SK-N-SH (cell line): ENCODE data around the gene KRT16. TPM values are rescaled to one million over a fixed set of nuclear protein-coding genes. Genes with fewer than 3 reads are reported as not detected.
"Not testable (repeated sequence)": the region's sequence is repeated elsewhere in the genome, so short reads cannot be mapped to it uniquely, and the experiment has no call there.

Experiments used
- CTCF ChIA-PET: fragments of 300-600, 350-600 bp; formaldehyde crosslinking; extraction: SDS; loops from one replicate; lab custom pipeline; 2021; lab: Yijun Ruan, JAX
- POLR2A ChIA-PET: fragments of 350-600 bp; sonication (Branson Sonifier 250); formaldehyde crosslinking; extraction: SDS; loops from one replicate; lab custom pipeline; 2020; ENCODE audit warnings: antibody characterized with exemption, inconsistent platforms; lab: Yijun Ruan, JAX
- DNase-seq: peaks from one replicate; pipeline ENCODE4 v3.0.0; 2012
- H2AFZ ChIP-seq: fragments of 200-600 bp; sonication (generic); 2 replicates; pipeline ENCODE4 v1.8.1; 2016; ENCODE audit warnings: antibody characterized with exemption, mild to moderate bottlenecking, low read depth
- H3F3A ChIP-seq: fragments of 200-600 bp; sonication (generic); replicated peaks from 2 replicates; pipeline ENCODE3; 2016; ENCODE audit warnings: antibody characterized with exemption, mild to moderate bottlenecking; ENCODE audit not compliant: insufficient read depth
- H3K27ac ChIP-seq, 2 experiments: fragments of 200-500 bp in 1 of 2; fragments of 200-600 bp in 1 of 2; sonication (Bioruptor generic) in 1 of 2; sonication (generic), shearing (Covaris generic) in 1 of 2; 2 replicates each; pipeline versions ENCODE4 v1.5.1 to v1.6.1; 2014 to 2016; ENCODE audit warnings: low read depth in 2 of 2, inconsistent platforms in 1 of 2, low read length in 1 of 2, mild to moderate bottlenecking in 1 of 2, mixed read lengths in 1 of 2
- H3K27me3 ChIP-seq: fragments of 200-600 bp; sonication (generic), shearing (Covaris generic); 2 replicates; pipeline ENCODE4 v1.6.1; 2016; ENCODE audit warnings: mixed run types; ENCODE audit not compliant: insufficient read depth
- H3K36me3 ChIP-seq, 2 experiments: fragments of 200-500 bp in 1 of 2; fragments of 200-600 bp in 1 of 2; sonication (Bioruptor generic) in 1 of 2; sonication (generic) in 1 of 2; replicated peaks in 1 of 2; 2 replicates each; pipeline versions ENCODE3 to v1.5.1; 2014 to 2016; ENCODE audit warnings: low read length in 1 of 2, mild to moderate bottlenecking in 1 of 2; ENCODE audit not compliant: insufficient read depth in 2 of 2, control insufficient read depth in 1 of 2
- H3K4me1 ChIP-seq, 2 experiments: fragments of 200-500 bp in 1 of 2; fragments of 200-600 bp in 1 of 2; sonication (Bioruptor generic) in 1 of 2; sonication (generic), shearing (Covaris generic) in 1 of 2; 2 replicates each; pipeline versions ENCODE4 v1.5.1 to v1.6.1; 2014 to 2016; ENCODE audit warnings: low read depth in 1 of 2, low read length in 1 of 2, mixed run types in 1 of 2; ENCODE audit not compliant: insufficient read depth in 2 of 2, control insufficient read depth in 1 of 2
- H3K4me2 ChIP-seq: fragments of 200-600 bp; sonication (generic), shearing (Covaris generic); 2 replicates; pipeline ENCODE4 v1.6.1; 2017; ENCODE audit warnings: mixed run types
- H3K4me3 ChIP-seq, 2 experiments: fragments of 200-500 bp in 1 of 2; fragments of 200-600 bp in 1 of 2; sonication (Bioruptor generic) in 1 of 2; sonication (generic), shearing (Covaris generic) in 1 of 2; 2 replicates each; pipeline versions ENCODE4 v1.5.1 to v1.8.1; 2014 to 2016; ENCODE audit warnings: low read depth in 2 of 2, inconsistent platforms in 1 of 2, low read length in 1 of 2, mild to moderate bottlenecking in 1 of 2, mixed read lengths in 1 of 2, moderate library complexity in 1 of 2
- H3K79me2 ChIP-seq: fragments of 200-600 bp; sonication (generic); 2 replicates; pipeline ENCODE4 v1.8.1; 2017; ENCODE audit warnings: mild to moderate bottlenecking; ENCODE audit not compliant: insufficient read depth
- H3K9ac ChIP-seq: fragments of 200-600 bp; sonication (generic); 2 replicates; pipeline ENCODE4 v1.6.1; 2017; ENCODE audit warnings: mixed run types
- H3K9me2 ChIP-seq: fragments of 200-600 bp; sonication (generic); 2 replicates; pipeline ENCODE4 v1.6.1; 2017; ENCODE audit warnings: mixed run types
- H3K9me3 ChIP-seq: fragments of 200-600 bp; sonication (generic); 2 replicates; pipeline ENCODE4 v1.6.1; 2017; ENCODE audit warnings: mixed run types, mild to moderate bottlenecking, moderate library complexity
- H4K20me1 ChIP-seq: fragments of 200-600 bp; sonication (generic); 2 replicates; pipeline ENCODE4 v1.6.1; 2017; ENCODE audit warnings: mild to moderate bottlenecking, mixed run types; ENCODE audit not compliant: insufficient read depth
- EZH2phosphoT487 ChIP-seq: fragments of 200-600 bp; sonication (generic); IDR thresholded peaks from 2 replicates; pipeline ENCODE4 v1.6.1; 2017; ENCODE audit warnings: low read depth, mixed run types, mild to moderate bottlenecking, antibody characterized with exemption, moderate library complexity, borderline replicate concordance
- FOSL2 ChIP-seq: IDR thresholded peaks from 2 replicates; pipeline ENCODE4 v1.4.0; 2012; ENCODE audit warnings: low read depth, mild to moderate bottlenecking, moderate library complexity, borderline replicate concordance
- FOXM1 ChIP-seq: IDR thresholded peaks from 2 replicates; pipeline ENCODE4 v1.4.0; 2012; ENCODE audit warnings: low read depth, mild to moderate bottlenecking
- GATA2 ChIP-seq: sonication (generic); formaldehyde crosslinking; IDR thresholded peaks from 2 replicates; pipeline ENCODE4 v1.5.0; 2020; ENCODE audit warnings: mild to moderate bottlenecking, missing genetic modification reagents
- JUND ChIP-seq: IDR thresholded peaks from 2 replicates; pipeline ENCODE4 v1.4.0; 2012
- NFIC ChIP-seq: IDR thresholded peaks from 2 replicates; pipeline ENCODE4 v1.4.0; 2012; ENCODE audit warnings: borderline replicate concordance
- POLR2AphosphoS5 ChIP-seq: IDR thresholded peaks from 2 replicates; pipeline ENCODE4 v1.6.1; 2012; ENCODE audit warnings: low read depth, low read length
- RAD21 ChIP-seq: IDR thresholded peaks from 2 replicates; pipeline ENCODE4 v1.6.1; 2012; ENCODE audit warnings: mild to moderate bottlenecking, low read length
- TAF1 ChIP-seq: IDR thresholded peaks from 2 replicates; pipeline ENCODE4 v1.6.1; 2012; ENCODE audit warnings: low read depth, mild to moderate bottlenecking, low read length, moderate library complexity, borderline replicate concordance
- TCF12 ChIP-seq: IDR thresholded peaks from 2 replicates; pipeline ENCODE4 v1.4.0; 2012
- WGBS: methylation state at CpG from one replicate; pipeline ENCODE4 v1.1.6; 2017; ENCODE audit warnings: low lambda C conversion rate; 5-methylcytosine and 5-hydroxymethylcytosine counted together
- polyA plus RNA-seq, 3 experiments: library from polyadenylated mRNA; depleted of rRNA; stranded (reverse); fragments of >200 nt; gene quantifications; 2 replicates each; pipeline ENCODE4 v1.2.3, GENCODE V29; 2012
- TF ChIP-seq, protein P1 (sequence below): IDR thresholded peaks from 2 replicates; pipeline ENCODE4 v1.4.0; 2012; ENCODE audit warnings: low read depth
- TF ChIP-seq, protein P2 (sequence below): IDR thresholded peaks from 2 replicates; pipeline ENCODE4; 2012

The KRT16 gene
- polyA plus RNA-seq, 1 of the 3 experiments (the other 2 are of a cell fraction), result not detected

DNA sequence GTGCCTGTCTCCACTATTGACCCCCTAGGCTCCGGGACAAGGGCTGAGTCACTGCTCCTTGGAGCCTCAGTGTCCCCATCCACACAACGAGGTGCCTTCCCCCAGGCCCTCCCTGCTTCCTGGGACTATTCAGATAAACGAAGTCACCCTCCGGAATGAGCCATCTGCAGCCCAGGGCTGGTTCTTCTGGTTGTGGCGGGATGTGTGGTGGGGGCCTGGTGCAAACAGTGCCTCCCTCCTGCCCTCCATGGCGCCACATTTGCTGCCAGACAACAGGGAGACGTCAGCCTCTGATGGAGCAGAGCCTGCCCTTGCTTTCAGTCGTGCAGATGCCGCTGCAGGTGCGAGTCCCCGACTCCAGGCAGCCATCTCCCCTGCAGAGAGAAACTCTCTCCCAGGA, 5.1 kb upstream of the KRT16 start:
- POLR2A ChIA-PET, result interaction anchor here (1.0 kb wide), 1 partner anchor 661 kb away, joined by 3 read pairs; no protein-coding TSS in a partner anchor
- Histone ChIP-seq H3K36me3 (no peaks in the 10 kb centered on the region), H3K9me3 (no peaks in the 10 kb centered on the region), H3F3A (no peaks in the 10 kb centered on the region), H3K4me2 (no peak overlapping the region), H3K9me2 (no peaks in the 10 kb centered on the region), H3K4me1 (peaks cover 0 to 15% of the 10 kb centered on the region in 2 experiments; a peak in 1 of 4 replicates), H3K4me3 (no peak overlapping the region), H2AFZ (no peak overlapping the region), H3K79me2 (no peaks in the 10 kb centered on the region), H3K9ac (no peak overlapping the region), H3K27me3 (no peaks in the 10 kb centered on the region), H4K20me1 (no peaks in the 10 kb centered on the region), H3K27ac (no peak overlapping the region)
- no peak for DNase-seq
- TF ChIP-seq, protein P1, sequence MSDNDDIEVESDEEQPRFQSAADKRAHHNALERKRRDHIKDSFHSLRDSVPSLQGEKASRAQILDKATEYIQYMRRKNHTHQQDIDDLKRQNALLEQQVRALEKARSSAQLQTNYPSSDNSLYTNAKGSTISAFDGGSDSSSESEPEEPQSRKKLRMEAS, result no peak
- no peak for TF ChIP-seq NFIC
- 37% methylated on average over 11 of the region's 11 CpGs for WGBS
- CTCF ChIA-PET, result interaction anchor here (1.2 to 3.4 kb wide), 3 partner anchors 30 to 69 kb away, joined by 3 to 27 read pairs (median 7); no protein-coding TSS in a partner anchor

DNA sequence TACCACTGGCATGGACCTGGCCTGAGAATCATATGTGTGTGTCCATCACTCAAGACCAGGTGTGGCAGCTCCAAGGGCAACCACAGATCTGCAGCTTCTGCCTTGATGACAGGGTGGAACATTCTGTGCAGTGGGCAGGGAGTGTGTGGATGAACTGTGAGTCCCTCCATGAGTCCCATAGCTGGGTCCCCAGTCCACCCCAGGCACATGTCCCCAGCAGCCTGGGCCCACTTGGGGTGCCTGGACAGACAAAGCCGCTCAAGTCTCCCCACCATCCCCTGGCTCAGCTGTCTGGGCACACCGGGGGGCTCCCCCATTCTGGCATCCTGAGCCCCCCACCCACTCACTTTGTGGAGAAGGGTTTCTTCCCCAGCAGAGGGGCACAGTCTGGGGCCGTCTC, 4.6 kb upstream of the KRT16 start:
- Histone ChIP-seq H3K9me2 (no peaks in the 10 kb centered on the region), H3K9me3 (no peaks in the 10 kb centered on the region), H3K36me3 (no peaks in the 10 kb centered on the region), H3F3A (no peaks in the 10 kb centered on the region), H3K9ac (no peak overlapping the region), H3K27ac (no peak overlapping the region), H3K79me2 (no peaks in the 10 kb centered on the region), H3K27me3 (no peaks in the 10 kb centered on the region), H4K20me1 (no peaks in the 10 kb centered on the region), H3K4me3 (no peak overlapping the region), H3K4me1 (peaks cover 0 to 14% of the 10 kb centered on the region in 2 experiments; a peak in 1 of 4 replicates), H2AFZ (no peak overlapping the region), H3K4me2 (no peak overlapping the region)
- DNase-seq, result no peak
- WGBS, result 33% methylated on average over 3 of the region's 3 CpGs
- TF ChIP-seq, protein P2, sequence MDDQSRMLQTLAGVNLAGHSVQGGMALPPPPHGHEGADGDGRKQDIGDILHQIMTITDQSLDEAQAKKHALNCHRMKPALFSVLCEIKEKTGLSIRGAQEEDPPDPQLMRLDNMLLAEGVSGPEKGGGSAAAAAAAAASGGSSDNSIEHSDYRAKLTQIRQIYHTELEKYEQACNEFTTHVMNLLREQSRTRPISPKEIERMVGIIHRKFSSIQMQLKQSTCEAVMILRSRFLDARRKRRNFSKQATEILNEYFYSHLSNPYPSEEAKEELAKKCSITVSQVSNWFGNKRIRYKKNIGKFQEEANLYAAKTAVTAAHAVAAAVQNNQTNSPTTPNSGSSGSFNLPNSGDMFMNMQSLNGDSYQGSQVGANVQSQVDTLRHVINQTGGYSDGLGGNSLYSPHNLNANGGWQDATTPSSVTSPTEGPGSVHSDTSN, result no peak
- TF ChIP-seq JUND (no peak), RAD21 (no peak), TAF1 (no peak), GATA2 (CRISPR knock-in tag) (no peak), FOSL2 (no peak), FOXM1 (no peak), POLR2AphosphoS5 (no peak), EZH2phosphoT487 (no peak), TCF12 (no peak)
- POLR2A ChIA-PET, result no interaction called here
- CTCF ChIA-PET, result interaction anchor here (1.2 to 1.6 kb wide), 2 partner anchors 31 to 69 kb away, joined by 3 to 7 read pairs; no protein-coding TSS in a partner anchor

DNA sequence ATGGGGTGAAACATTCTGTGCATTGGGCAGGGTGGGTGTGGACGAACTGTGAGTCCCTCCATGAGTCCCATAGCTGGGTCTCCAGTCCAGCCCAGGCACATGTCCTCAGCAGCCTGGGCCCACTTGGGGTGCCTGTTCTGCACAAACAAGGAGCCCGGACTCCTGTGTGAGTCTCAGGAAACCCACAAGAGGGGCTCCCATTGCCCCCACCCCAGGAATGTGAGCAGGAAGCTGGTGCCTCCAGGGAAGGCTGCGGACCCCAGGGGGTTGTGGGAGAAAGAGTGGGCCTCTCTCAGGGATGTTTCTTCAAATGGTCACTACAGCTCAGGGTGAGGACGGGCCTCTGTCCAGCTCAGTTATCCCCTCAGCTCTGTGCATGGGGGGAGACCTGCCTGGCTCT, 3.9 kb upstream of the KRT16 start:
- H3K27me3 ChIP-seq, H2AFZ ChIP-seq, H4K20me1 ChIP-seq, POLR2A ChIA-PET, H3K79me2 ChIP-seq, H3K36me3 ChIP-seq, H3K4me2 ChIP-seq, H3K27ac ChIP-seq, H3K9me3 ChIP-seq, H3K4me3 ChIP-seq, H3K9ac ChIP-seq, H3K9me2 ChIP-seq, DNase-seq, H3F3A ChIP-seq: not testable (repeated sequence)
- H3K4me1 ChIP-seq, result peaks cover 0 to 14% of the 10 kb centered on the region in 2 experiments; a peak in 1 of 4 replicates
- WGBS, result 35% methylated on average over 4 of the region's 4 CpGs
- CTCF ChIA-PET, result interaction anchor here (1.2 to 1.6 kb wide), 2 partner anchors 32 to 68 kb away, joined by 3 to 7 read pairs; no protein-coding TSS in a partner anchor
